ENCODE measurements around the gene LETM1.

The LETM1 gene

DNA sequence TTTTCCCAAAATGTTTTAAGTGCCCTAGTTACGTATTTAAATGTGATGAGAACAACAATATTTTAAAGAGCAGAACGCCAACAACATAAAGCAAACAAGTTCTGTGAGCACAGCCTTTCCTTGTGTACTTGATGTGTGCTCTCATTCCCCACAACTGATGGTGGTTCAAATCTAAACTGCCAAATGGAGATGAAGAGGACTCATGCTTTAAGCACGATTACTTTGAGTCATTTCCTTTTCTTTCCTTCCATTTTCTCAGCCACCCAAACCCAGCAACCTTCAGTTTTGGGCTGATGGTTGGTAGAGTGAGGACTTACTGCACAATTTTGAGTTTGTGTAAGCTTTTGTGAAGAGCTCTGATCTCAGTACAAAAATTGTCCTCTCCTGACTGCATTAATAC lies 16.9 kb upstream of the LETM1 start:
- no peak for DNase-seq

DNA sequence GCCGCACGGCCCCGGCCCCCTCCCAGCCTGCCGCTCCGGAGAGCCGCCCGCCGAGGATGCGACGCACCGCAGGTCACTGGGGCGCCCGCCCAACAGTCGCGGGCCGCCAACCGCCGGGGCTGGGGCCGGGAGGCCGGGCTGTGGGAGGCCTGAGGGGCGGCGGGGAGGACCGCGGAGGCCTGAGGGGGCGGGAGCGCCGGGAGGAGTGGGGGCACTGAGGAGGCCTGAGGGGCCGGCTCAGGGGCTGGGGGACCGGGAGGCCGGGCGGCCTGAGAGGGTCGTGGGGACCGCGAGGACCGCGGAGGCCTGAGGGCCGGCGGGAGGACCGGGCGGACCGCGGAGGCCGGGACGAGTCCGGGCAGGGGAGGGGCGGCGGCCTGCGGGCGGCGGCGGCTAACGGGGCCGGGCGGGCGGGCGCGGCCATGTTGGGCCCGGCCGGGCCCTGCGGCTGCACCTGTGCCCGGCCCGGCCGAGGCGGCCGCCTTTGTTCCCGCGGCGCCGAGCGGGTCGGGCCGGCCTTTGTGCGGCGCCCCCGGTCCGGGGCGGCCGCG lies 15.6 kb upstream of the LETM1 start:
- peak in 5 of 51 donors; percentile 35 to 68 (median 56) for DNase-seq

DNA sequence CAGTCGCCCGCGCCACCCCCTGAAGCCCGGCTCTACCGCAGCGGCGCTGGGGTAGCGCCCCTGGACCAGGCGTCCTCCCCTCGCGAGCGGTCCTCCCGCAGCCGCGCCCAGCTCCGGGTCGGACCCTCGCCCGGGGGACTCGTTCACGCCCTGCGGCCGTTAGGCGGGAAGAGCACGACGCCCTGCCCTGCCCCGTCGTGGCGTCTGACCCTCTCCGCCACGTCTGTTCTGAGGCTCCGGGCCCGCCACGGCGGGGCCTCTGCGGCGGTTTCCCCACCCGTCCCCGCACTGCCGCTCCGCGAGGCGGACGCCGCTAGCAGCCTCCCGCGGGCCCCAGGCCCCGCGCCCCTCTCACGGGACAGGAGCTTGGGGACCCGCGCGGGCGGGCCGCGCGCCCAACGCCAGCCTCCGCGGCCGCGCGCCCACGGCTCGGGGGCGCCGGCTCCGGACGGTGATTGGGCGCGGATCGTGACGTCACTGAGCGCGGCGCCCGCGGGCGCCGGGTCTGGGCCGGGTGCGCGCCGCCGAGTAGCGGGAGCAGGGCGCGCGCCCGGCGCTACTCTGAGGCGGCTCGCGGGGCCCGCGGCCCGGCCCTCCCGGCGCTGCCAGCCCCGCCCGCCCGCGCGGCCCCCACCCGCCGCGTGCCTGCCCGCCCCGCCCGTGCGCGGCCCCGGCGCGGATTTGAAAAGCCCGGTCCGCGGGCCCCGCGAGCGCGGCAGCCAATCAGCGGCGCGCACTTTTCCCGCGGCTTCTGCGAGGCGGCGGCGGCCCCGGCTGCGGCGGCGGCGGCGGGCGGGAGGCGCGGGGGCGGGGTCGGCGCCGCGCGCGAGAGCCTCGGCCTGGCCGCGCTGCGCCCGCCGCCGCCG lies 14.9 kb upstream of the LETM1 start, which contains the start of gene NSD2:
Gene NSD2, plus strand, starts transcription at position 816 of the 866 bp plus-strand sequence. CDS start 29,262 bp downstream, outside the sequence.
- DNase-seq, result peak; percentile 22 to 98 (median 79)

DNA sequence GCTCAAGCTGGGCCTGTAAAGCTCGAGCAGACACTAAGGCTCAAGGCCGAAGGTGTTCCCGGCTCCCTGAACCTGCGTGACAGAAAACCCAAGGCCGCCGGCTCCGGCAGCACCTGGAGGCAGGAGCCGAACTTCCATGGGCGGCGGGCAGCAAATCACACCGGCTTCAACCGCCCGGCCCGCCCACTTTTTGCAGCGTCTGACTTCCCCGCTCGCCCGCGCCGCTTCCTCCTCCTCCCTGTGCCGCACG lies 14.3 kb upstream of the LETM1 start:
- DNase-seq, result peak in 31 of 51 donors; percentile 30 to 73 (median 51)

DNA sequence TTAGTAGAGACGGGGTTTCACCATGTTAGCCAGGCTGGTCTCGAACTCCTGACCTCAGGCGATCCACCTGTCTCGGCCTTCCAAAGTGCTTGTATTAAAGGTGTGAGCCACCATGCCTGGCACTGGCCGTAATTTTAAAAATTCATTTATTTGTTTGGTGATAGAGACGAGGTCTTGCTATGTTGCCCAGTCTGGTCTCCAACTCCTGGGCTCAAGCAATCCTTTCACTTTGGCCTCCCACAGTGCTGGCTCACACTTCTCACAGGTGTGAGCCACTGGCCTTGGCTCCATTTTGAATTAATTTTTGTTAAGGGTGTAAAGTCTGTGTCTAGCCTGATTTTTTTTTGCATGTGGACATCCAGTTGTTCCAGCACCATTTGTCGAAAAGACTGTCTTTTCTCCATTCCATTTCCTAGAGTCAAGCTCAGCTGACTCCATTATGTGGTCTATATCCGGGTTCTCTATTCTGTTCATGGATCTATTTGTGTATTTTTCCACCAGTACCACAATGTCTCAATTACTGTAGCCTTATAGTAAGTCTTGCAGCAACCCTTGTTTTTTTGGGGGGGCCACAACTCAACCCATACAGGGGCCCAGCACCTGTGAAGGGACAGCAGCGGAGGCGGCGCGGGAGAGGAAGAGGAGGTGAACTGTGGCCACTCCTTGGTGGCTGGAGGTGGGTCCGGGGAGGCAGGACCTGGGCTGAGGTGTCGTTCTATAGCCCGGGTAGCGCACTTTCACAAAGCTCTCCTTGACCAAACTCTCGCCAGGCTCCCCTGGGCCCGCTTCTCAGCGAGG lies 13.8 kb upstream of the LETM1 start:
- no peak for DNase-seq

DNA sequence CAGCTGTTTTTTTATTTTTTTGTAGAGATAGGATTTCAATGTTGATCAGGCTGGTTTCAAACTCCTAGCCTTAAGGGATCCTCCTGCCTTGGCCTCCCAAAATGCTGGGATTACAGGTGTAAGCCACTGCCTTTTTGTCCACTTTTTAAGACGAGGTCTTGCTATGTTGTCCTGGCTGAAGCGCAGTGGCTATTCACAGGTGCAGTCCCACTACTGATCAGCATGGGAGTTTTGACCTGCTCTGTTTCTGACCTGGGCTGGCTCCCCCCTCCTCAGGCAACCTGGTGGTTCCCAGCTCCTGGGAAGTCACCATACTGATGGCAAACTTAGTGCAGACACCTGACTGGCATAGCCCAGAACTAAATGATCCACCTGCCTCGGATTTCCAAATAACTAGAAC lies 13.0 kb upstream of the LETM1 start:
- no peak for DNase-seq

DNA sequence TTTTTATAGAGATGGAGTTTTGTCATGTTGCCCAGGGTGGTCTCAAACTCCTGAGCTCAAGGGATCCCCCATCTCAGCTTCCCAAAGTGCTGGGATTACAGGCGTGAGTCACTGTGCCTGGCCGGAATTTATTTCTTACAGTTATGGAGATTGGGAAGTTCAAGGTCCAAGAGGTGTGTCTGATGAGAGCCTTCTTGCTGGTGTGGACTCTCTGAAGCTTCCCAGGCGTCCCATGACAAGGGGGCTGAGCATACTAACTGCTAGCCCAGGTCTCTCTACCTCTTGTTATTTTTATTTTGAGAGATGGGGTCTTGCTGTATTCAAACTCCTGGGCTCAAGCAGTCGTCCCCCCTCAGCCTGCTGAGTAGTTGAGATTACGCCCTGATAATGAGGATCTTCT lies 12.3 kb upstream of the LETM1 start:
- no peak for DNase-seq

DNA sequence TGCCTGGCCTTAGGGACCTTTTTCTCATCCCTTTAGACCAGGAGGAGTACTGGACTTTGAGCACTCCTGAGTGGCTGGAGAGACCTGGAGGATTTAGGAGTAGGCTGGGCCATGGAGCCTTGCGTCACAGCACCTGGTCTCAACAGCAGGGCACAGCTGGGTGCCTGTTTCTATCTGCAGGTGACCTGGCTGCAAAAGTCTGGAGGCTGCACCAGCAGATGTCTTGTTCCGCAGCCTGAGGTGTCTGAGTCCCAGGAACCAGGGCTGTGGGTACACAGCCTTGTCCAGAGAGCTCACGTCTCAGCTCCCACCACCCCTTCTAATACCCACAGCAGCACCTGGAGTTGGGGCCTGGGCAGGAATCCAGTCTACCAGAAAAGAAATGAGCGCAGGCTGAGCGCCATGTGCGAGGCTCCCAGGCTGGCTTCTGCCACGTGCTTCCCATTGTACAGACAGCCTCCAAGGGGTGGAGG lies 10.3 kb upstream of the LETM1 start:
- no peak for DNase-seq

DNA sequence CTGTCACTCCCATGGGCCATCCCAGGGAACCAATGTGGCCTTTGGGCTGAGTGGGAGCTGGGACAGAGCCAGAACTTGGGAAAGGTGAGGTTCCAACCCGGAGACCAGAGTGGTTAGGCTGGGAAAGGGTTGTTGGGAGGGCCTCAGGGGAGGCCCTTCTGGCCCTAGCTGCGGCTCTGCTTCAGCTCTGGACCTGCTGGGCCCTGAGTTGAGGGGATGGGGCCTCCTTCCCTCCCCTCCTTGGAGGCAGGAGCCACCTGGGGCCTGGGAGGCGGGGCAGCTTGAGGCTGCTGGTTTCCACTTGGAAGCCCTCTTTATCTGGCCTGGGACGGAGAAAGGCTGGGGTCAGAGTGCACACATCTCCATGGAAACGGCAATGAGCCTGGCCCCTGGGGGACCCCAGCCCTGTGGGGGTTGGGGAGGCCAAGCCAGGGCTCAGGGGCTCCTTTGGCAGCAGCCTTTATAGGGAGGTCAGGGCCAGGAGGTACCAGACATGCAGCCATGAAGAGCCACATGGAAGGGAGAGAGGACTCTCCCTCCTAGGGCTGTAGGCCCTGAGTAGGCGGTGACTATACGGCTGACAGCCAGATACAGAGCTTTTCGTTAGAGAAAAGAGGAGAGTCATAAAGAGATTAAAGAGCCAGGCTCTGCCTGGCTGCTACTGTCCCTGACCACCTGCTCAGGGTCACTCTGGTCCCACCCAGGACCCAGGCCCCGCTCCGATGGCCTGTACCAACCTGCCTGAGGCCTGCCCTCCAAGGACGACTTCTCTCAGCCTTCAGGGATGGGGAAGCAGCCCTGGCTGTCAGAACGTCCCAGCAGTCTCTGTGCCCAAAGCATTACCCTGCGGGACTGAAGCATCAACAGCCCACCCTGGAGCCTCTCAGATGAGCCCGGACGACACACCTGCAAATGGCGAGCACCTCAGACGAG lies 8.4 kb upstream of the LETM1 start:
- no peak for DNase-seq

DNA sequence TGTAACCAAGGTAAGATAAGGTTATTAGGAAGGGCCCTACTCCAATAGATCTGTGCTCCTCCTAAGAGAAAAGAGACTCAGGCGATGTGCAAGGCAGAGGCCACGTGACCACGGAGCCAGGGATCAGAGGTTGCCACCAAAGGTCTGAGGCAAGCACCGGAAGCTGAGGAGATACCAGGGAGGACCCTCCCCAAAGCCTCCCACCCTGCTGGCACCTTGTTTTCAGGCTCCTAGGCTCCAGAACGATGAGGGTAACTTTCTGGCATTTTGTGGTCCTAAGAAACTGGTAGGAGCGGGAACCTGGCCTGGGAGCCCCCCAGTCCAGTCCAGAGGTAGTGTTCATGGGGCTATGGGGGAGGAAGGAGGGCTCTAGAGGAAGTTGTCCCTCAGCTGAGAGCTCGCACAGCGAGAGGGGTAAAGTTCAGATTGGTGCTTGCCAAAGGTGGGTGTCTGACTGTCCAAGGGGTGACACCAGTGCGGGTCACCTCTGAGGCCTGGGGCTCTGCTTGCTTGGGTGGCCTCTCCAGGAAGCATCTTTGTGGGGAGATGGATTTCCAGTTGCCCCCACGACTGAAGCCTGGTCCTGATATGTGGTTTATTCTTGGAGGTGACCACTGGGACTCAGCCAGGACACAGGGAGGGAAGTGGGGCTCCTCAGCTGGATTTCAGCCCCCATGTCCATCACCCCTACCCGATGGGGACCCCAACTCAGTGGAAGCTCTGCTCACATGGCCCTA lies 7.5 kb upstream of the LETM1 start:
- DNase-seq, result no peak

DNA sequence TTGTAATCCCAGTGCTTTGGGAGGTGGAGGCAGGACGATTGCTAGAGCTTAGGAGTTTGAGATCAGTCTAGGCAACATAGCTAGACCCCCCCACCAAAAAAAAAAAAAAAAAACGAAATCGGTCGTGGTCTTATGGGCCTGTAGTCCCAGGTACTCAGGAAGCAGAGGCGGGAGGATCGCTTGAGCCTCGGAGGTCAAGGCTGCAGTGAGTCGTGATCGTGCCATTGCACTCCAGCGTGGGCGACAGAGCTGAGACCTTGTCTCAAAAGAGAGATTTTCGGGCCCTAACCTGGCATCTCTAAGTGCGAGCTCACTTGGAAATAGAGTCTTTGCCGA lies 7.0 kb upstream of the LETM1 start:
- DNase-seq, result no peak

DNA sequence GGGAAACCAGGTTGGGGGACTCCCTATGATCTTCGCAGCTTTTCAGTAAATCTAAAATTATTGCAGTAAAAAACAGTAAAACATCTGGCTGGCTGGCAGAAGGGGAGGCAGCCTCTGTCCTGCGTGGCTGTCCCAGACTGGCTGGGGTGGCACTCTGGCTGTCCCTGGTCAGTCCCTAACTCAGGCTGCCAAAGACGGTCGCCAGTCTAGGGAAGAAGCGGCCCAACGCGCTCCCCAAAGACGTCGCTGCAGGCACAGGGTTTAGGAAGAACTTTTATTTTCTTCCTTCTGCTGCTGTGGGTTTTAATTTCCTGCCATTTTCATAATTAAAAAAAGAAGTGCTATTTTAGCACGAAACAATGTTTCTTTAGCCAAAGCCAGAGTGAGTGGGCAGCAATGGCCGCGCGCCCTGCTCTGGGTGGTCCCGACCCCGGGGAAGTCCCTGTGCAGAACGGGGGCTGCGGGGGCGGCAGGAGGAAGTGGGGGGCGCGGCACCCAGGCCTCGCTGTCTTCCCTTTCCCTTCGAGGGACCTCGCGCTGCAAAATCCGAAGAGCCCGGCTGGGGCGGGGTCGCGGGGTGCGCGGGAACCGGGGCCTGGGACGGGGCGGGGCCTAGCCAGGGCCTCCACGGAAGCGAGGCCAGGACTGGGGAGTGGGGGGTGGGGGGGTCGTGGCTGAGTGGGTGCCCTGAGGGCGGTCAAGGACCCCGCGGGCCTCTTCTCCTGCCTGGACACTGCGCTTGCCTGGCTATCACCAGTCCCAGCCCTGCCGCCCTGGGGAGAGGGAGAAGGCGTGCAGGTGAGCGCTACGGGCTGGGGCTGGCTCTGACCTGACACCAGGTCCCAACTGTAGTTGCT lies 6.3 kb upstream of the LETM1 start:
- DNase-seq, result no peak

DNA sequence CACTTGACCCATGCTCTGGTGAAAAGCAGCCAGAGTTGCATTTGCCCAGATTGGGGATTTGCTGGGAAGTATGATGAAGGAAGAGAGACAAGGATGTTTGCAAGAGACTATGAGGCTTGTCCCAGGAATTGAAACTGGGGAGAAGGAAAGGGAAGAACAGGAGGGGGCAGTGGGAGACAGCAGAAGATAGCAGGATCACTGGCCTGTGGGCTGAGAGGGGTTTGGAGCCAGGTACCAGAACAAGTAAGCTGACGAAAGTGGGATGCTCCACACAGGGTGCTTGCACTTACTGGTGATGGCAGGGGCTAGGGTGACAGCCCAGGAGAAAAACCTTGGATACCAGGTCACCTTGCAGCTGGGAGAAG lies 3.4 kb upstream of the LETM1 start:
- DNase-seq, result no peak

DNA sequence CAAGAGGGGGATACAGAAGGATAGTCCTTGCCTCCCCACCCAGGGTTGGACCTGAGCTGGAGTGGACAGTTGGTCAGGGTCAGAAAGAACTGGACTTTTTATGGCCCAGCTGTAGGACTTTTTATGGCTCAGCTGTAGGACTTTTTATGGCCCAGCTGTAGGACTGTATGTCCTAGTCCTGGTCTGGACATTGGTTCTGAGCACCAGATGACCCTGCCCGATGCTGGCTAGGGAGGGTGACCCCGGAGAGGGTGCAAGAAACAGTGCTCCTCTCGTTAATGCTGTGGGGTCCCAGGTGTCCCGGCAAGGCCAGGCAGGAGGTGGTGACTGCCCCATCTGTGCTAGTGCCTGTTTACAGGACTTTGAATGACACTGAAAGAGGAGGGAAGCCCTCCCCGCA lies 2.0 kb upstream of the LETM1 start:
- DNase-seq, result no peak

DNA sequence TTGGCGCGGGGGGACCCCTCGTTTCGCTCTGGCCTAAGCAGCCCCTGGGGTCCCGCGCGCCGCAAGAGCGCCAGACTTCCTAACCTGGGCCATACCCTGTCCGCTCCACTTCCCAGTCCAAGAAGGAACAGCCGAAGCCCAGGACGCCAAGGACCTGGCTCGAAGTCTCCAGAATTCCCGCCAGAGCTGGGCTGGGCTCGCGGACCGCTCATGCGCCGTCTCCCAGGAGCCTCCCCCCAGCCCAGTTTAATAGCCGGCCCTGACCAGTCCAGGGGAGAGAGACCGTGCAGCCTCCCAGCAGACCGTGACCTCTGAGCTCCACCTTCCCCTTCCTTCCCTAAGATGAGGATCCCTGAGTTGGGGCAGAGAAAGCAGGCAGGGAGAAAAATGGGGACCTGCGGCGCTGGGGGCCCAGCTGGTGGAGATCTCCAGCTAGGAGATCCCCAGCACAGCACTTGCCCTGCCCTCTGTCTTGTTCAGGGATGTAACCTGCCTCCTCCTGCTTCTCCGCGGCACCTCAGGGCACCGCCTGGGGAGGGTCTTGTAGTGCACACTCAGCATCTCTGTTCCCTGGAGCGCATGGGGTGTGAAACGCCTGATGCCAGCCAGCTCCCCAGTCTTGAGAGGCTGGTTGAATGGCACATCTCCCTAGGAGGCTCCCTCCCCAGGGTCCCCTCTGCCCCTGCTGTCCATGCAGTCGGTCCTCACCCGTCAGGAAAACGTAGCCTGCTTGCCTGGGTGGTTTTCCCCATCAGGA lies 1.2 kb upstream of the LETM1 start:
- peak in 19 of 51 donors; percentile 17 to 54 (median 38) for DNase-seq

DNA sequence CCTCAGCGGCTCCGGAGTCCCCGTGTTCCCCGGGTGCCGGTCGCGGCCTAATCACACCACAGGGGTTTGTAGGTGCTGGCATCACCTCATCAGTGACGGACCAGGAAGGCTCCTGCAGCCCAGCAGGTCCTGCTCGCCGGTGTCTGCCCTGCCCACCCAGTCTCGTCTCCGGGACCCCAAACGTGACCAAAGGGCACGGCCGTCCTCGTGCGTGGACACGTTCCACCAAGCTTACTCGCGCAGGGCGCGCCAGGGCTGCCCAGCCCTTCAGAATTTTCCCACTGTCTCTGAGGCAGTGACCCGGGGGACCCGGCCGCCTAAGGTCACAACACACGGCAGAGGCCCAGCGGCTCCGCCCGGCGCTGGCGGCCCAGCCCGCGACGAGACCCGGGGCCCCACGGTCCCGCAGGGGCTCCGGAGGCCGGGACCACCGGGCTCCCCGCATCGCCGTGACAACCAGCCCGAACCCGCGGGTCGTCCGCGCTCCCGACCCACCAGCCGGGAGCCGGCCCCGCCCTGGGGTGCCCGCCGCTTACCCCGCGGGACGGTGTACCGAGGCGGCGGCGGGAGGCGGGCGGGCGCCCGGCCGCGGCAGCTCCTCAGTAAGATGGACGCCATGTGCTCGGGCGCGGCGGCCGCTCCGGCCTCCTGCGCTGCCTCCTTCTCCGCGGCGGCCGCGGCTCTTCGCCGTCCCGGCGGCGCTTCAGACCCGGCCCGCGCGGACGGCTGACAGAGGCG lies 454 bp downstream of the LETM1 start:
- peak in 1 of 51 donors; percentile 44 for DNase-seq

DNA sequence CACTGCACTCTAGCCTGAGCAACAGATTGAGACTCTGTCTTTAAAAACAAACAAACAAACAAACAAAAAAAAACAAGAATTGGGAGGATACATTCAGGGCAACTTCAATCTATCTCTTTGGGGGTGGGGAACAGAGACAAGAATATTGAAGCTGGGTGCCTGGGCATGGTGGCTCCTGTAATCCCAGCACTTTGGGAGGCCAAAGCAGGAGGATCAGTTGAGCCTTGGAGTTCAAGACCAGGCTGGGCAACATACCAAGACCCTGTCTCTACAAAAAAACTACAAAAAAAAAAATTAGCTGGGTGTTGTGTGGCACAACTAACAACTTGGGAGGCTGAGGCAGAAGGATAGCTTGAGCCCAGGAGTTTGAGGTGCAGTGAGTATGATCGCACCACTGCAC lies 1.2 kb downstream of the LETM1 start:
- DNase-seq, result no peak

DNA sequence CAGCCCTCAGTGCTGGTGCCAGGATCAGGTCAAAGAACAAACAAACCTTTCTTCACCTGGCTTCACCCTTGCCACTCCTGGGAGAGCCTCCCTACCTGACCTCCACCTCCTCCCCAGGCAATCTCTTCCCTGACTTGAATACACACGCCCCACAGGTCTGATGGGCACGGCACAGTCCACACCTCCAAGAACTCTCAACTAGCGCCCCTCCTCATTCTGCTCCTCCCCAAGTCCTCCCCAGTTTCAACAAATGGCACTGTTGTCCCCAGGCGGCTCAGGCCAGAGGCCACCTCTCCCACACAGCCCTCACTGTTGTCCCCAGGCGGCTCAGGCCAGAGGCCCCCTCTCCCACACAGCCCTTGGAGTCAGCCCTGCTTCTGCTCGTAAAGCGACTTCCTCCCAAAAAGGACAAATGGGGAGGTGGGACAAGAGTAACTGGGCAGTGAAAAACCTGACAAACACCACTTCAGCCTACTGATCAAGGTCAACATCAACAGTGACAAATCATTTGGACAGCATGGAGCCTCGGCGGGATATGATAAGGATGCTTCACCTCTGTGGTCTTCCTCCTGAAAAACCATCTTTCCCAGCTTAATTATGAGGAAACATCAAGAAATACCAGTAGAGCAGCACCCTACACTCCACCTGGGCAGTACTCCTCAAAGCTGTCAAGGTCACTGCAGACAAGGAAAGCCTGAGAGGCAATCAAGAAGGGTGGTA lies 2.9 kb downstream of the LETM1 start:
- DNase-seq, result no peak

All from hypothalamus (tissue), 51 donors.